ENCODE results near the gene IL22RA2.

The IL22RA2 gene

GRCh38 chr6:137193256-137194070, 20.0 kb upstream of the IL22RA2 start:
- no peak for DNase-seq

GRCh38 chr6:137192821-137193220, 19.4 kb upstream of the IL22RA2 start:
- DNase-seq: no peak

DNA sequence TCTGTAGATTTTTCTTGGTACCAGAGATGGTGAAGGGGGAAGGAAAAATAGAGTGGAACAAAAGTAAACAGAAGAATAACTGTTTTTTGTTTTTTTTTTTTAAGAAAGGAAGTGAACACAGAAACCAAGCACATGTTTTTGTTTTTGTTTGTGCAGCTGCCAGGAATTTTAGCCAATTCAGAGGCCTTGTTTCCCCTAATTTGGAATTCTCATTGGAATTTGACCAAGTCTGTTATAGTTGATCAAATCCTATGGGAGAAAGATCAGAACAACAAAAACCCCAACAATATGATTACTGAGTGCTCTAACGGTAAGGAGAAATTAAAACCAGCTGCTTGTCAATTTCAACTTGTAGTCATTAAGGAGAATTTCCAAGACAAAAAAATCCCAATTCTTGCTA, 18.2 kb upstream of the IL22RA2 start:
- DNase-seq: no peak

- no peak for DNase-seq
Measured at GRCh38 chr6:137191236-137191635, 17.8 kb upstream of the IL22RA2 start.

DNA sequence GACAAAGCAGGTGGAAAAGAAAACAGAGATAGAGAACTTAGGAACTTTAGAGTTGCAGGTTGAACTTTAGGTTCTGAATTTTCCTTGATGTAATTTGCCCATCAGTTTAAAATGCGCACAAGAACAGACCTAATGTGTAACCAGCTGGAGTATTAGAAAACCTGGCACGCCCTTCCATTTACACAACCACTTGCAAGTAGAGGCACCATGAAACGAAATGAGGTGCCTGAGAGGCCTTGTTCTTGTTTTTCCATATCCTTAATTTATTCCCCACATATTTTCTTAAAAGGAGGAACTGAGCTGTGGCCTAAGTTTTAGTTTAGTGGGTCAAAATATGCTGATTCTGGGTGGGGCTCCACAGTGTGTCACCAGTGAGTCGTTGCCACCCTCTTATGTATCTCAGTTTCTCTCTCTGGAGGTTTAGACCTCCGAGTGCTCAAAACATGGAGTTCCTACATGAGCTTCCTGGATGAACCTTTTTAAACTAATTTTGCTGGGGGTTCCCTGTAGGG, 17.2 kb upstream of the IL22RA2 start:
- DNase-seq: no peak

DNA sequence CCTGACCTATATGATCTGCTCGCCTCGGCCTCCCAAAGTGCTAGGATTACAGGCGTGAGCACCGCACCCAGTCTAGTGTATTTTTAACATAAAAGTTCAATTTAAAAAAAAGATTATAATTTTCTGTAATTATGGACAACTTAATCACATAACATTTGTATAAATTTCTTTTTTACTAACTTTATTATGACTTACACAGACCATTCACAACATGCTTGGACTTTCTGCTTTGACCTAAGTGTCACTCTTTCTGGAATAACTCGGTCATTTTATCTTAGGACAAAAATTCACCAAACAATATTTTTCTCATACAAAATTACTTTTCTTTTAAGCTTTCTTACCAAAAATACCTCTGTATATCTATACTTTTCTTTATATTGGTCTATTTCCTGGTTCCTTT, 15.4 kb upstream of the IL22RA2 start:
- DNase-seq: no peak

DNA sequence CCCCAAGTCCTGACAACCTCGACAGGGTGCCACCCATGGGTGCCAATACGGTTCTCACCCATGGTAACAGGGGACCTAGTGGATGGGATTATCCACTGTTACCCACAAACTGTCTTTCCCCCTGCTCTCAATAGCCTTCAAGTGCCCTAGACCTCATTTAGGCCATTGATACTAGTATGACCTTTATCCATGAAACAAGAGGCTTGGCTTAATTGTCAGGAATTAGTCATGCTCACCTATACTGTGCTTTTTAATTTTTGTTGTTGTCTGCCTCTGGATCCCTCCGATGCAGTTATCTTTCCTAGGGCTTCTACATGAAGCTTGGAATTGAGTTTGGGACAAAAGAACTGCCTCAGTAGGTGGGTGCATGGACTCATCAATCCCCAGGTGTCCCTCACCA, 11.8 kb upstream of the IL22RA2 start:
- no peak for DNase-seq

DNA sequence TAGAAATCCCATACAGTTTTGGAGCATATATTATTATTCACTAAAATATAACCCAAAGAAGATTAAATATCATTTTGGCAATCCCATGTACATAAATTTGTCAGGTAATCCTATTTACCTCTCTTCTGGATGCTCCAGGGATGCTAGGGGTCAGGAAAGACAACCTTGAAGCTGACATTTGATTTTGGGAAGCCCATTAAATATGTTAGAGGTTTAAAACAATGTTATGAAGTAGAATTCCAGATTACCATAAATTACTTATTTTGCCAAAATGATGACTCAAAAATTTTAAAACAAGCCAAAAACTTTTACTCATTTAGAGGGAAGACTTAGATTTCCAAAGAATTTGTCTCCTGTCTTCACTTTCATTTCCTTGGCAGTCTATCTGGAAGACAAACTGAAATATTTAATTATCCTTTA, 9.2 kb upstream of the IL22RA2 start:
- no peak for DNase-seq

GRCh38 chr6:137181891-137182653, 8.6 kb upstream of the IL22RA2 start:
- DNase-seq: no peak

GRCh38 chr6:137177611-137178010, 4.2 kb upstream of the IL22RA2 start:
- DNase-seq: no peak

- no peak for DNase-seq
Measured at GRCh38 chr6:137176729-137177128, 3.3 kb upstream of the IL22RA2 start.

- DNase-seq: no peak
Measured at GRCh38 chr6:137175868-137176245, 2.4 kb upstream of the IL22RA2 start.

DNA sequence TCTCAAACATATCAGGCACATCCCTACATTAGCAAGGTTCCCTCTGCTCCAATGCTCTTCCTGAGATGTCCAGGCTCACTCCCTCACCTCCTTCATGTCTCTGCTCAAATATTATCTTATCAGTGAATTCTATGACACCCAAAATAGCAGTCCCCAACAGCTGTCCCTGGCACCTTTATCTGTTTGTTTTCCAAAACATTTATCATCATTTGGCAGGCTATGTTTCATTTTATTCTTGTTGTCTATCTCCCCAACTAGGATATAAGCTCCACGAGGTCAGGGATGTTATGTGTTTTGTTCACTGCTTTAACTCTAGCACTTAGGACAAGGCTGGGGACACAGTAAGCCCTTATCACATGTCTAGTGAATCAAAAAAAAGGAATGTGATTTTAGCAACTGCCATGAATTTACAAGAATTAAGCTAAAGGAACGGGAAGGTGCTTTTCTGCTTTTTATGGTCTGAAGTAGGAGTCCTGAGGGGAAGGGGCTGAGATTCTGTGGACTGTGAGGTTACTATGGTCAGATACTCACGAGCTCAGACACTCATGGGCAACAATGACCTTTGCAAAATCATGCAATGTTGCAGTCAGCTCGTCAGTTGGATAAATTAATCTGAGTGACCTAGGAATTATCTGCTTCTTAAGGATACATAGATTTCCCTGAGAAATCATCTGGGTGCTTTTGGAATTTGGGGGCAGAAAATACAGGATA, 1.9 kb upstream of the IL22RA2 start:
- no peak for DNase-seq

DNA sequence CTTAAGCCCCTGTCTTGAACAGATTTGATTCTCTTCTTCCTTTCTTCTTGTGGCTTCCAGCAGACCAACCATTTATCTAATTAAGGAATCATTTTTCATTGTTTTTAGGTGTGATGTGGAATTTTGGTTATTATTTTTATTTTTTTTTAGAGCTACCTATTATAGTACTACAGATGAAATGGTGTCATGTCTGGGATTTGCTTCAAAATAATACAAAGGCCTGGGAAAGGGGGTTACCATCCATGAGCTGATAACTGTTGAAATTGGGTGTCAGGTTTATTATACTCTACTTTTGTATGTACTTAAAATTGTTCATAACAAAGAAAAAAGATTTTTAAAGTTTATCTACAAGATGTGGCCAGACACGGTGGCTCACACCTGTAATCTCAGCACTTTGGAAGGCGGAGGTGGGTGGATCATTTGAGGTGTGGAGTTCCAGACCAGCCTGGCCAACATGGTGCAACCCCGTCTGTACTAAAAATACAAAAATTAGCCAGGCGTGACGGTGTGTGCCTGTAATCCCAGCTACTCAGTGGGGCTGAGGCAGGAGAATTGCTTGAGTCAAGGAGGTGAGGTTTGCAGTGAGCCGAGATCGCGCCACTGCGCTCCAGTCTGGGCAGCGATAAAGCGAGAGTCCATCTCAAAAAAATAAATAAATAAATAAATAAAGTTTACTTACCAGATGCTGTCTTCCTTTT, 561 bp downstream of the IL22RA2 start:
- DNase-seq: no peak

DNA sequence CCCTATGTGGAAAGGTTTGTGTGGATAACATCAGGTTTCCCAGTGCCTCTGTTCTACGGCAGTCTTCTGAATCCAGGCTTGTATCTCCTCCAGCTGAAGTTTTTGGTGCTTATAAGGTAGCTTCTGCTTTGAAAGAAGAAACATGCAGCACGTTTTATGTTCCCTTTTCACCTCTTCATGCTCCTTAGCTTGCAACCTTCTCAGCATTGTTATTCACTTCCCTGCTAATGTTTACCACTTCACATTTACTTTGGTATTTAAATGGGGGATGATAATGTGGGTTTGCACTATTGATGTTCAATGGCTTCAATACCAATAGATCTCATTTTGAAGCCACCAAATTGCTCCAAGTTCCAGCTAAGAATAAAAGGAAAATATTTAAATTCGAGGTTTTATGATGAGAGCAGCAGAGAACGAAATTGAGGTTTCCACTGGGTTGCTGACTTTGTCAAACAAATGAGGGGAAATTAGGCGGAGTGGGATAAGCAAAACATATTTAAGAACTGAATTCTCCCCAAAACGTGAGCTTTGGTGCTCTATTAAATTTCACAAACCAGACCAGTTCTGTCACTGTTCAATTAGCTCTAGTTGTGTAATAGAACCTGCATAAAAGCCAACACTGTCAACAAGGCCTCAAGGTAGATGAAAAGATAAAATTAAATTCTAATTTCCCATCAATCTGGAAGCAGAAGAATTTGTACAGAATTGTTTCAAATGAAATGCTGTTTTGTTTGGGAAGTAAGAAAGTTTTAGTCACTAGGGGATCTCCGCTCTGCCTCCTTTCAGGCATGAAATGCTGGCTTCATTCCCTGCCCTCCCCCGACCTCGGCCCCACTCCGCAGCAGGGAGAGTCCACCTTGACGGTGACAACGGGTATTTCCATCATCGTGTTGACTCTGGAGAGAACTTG, 1.4 kb downstream of the IL22RA2 start:
- no peak for DNase-seq

DNA sequence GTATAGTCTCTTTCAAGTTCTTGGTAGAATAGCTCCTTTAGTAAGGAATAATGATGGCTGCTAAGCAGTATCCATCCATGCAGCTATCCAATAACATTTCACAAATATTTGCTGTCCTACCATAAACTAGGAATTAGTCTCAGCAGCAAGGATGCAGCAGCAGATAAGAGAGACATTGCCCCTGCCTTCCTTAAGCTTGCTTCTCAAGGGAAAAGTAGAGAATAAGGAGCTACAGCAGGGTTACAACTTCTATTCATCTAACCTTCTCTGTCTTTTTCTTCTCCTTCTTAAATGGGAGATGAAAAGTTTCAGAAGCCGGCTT, 2.4 kb downstream of the IL22RA2 start:
- no peak for DNase-seq

- DNase-seq: no peak
Measured at GRCh38 chr6:137170266-137171052, 3.0 kb downstream of the IL22RA2 start.

- DNase-seq: no peak
Measured at GRCh38 chr6:137167702-137168377, 5.6 kb downstream of the IL22RA2 start.

DNA sequence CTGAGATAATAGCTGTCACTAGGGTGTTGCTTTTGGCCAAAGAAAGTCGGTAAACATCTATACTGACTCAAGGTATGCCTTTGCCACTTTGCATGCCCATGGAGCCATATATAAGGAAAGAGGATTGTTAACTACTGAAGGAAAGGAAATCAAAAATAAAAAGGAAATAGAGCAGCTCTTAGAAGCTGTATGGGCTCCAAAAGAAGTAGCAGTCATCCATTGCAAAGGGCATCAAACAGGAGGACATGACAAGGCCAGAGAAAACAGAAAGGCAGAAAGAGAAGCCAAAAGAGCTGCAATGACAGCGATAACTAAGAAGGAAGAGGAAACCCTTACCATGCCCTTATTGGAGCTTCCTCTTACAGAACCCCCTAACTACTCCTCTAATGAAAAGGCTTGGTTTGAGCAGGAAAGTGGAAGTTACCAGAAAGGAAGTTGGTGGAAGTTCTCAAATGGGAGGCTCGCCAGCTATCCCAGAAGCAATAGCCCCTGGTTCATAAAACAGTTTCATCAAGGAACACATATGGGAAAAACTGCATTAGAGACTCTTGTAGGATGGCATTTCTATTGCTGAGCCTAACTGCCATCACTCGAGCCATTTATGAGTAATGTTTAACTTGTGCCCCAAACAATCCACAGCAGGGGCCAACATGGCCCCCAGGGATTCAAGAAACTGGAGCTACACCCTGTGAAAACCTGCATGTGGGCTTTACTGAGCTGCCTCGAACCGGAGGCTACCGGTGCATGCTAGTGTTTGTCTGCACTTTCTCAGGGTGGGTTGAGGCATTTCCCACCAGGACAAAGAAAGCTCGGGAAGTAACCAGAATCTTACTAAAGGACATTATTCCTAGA, 7.0 kb downstream of the IL22RA2 start:
- no peak for DNase-seq
